ENCODE data around the gene LMBR1L. TPM values are rescaled to one million over a fixed set of nuclear protein-coding genes. Genes with fewer than 3 reads are reported as not detected.
A peak's percentile ranks its signal among the peaks of the same experiment; 100 is the strongest.

LMBR1L gene
- total and polyA plus RNA-seq, 2 of the 8 experiments (the other 6 are each of a cell fraction or from before 2014, with no cell fraction given) = 36.6 to 49.6 TPM

DNA sequence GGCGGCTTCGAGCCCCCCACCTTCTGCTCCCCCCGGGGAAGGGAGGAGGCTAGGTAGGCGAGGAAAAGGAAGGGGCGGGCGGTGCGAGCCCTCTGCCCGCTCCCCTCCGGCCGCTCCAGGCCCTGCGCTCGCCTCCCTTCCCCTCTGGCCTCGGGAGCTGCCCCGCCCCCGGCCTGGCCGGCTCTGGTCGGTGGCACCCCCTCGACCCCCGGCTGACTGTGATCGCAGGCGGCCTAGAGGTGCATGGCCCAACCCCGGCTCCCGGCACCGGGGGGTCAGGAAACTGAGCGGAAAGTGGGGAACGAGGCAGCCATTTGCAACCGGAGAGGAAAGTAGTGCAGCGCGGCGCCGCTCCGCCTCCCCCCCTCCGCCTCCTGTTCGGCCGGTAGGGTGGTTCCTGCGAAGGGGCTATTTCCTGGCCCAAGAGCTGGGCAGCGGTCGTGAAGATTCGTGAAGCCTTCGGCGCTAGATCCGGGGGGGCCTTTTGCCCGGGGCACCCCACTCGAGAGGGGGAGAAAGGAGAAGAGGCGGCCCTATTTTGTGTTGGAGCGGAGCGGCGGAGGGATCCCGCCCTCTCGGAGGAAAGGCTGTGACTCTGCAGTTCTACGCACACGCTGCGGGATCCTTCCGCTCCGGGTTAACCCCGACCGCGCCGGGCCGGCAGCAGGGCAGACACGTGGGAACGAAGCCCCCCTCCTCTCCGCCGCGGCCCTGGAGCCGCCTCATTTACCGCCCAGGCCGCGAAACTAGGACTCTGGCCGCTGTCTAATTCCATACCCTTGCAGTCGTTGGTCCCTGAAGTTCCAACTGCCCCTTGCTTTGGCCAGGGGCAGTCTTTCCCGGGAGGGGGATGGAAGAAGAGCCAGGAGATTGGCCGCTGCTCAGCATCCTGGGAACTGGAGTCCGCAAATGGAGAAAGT, 50.1 kb downstream of the LMBR1L start, which contains the start of gene KMT2D (continued):
- TF ChIP-seq, protein P1, sequence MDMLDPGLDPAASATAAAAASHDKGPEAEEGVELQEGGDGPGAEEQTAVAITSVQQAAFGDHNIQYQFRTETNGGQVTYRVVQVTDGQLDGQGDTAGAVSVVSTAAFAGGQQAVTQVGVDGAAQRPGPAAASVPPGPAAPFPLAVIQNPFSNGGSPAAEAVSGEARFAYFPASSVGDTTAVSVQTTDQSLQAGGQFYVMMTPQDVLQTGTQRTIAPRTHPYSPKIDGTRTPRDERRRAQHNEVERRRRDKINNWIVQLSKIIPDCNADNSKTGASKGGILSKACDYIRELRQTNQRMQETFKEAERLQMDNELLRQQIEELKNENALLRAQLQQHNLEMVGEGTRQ (IDR thresholded peaks at IDR 0.05; ENCODE audit: low read length) = peak; percentile 48; the same call in 1 of the 2 replicates
- TF ChIP-seq MAFK (IDR thresholded peaks at IDR 0.05; ENCODE audit: low read depth, low read length) (peak; percentile 89; the same call in 1 of the 2 replicates), NANOG (IDR thresholded peaks at IDR 0.05; ENCODE audit: insufficient read depth, low read depth, low read length, poor library complexity, severe bottlenecking) (peak; percentile 49), TAF7 (optimal IDR thresholded peaks at IDR 0.05; ENCODE audit: borderline replicate concordance, low read depth, low read length) (peak; percentile 66), CTBP2 (IDR thresholded peaks at IDR 0.05; ENCODE audit: borderline replicate concordance, insufficient read depth, insufficient read length, low read length) (no peak), CBX5 (IDR thresholded peaks at IDR 0.05; ENCODE audit: low read depth, low read length) (no peak), PHF8 (conservative IDR thresholded peaks at IDR 0.05; ENCODE audit: low read depth, low read length) (peak; percentile 90), GABPA (IDR thresholded peaks at IDR 0.05; ENCODE audit: borderline replicate concordance, insufficient read depth, low read length) (peak; percentile 79; the same call in 1 of the 2 replicates), ASH2L (IDR thresholded peaks at IDR 0.05; ENCODE audit: low read length) (peak; percentile 93), ZNF274 (IDR thresholded peaks at IDR 0.05; ENCODE audit: borderline replicate concordance, extremely low read depth, low read length) (no peak), KDM5A (IDR thresholded peaks at IDR 0.05; ENCODE audit: low read length) (peak; percentile 52), TBP (IDR thresholded peaks at IDR 0.05; ENCODE audit: low read depth, low read length) (peak; percentile 93; the same call in 1 of the 2 replicates), FOSL1 (IDR thresholded peaks at IDR 0.05; ENCODE audit: insufficient read depth, low read depth, low read length) (no peak), EGR1 (IDR thresholded peaks at IDR 0.05; ENCODE audit: borderline replicate concordance, low read depth, low read length) (peak; percentile 46; the same call in 1 of the 2 replicates), TEAD4 (IDR thresholded peaks at IDR 0.05; ENCODE audit: low read depth, low read length) (peak; percentile 64), EP300 (IDR thresholded peaks at IDR 0.05; ENCODE audit: borderline replicate concordance in 1 of 2, low read depth in 2 of 2, low read length in 2 of 2) (peak in 1 of 2 experiments; percentile 91; a peak in 1 of 3 replicates), KDM1A (IDR thresholded peaks at IDR 0.05; ENCODE audit: borderline replicate concordance, low read length) (no peak), CREB1 (IDR thresholded peaks at IDR 0.05) (peak; percentile 94), RBBP5 (IDR thresholded peaks at IDR 0.05; ENCODE audit: borderline replicate concordance, low read depth, low read length) (peak; percentile 83; the same call in 1 of the 2 replicates), CHD2 (IDR thresholded peaks at IDR 0.05; ENCODE audit: low read length) (peak; percentile 97)
- TF ChIP-seq, protein P2, sequence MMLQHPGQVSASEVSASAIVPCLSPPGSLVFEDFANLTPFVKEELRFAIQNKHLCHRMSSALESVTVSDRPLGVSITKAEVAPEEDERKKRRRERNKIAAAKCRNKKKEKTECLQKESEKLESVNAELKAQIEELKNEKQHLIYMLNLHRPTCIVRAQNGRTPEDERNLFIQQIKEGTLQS (IDR thresholded peaks at IDR 0.05; ENCODE audit: insufficient read depth, low read depth, low read length) = no peak

Measured in H1 (cell line).